SU-DHL-6 (cell line): ENCODE data around the gene C5orf46.

ENCODE experiments used
- H2AFZ ChIP-seq: fragments of 200-600 bp; sonication (generic); 2 replicates; pipeline ENCODE4 v1.6.1; 2014; ENCODE audit warnings: low read depth, mild to moderate bottlenecking, moderate library complexity, mixed read lengths, antibody characterized with exemption, low read length; ENCODE audit not compliant: severe bottlenecking
- H3F3A ChIP-seq: fragments of 200-600 bp; shearing (Covaris generic); 2 replicates; pipeline ENCODE4 v1.6.0; 2016; ENCODE audit warnings: antibody characterized with exemption, mild to moderate bottlenecking; ENCODE audit not compliant: insufficient read depth
- H3K27ac ChIP-seq: fragments of 200-600 bp; sonication (generic); 2 replicates; pipeline ENCODE4 v1.5.1; 2016; ENCODE audit warnings: low read depth, mild to moderate bottlenecking, low read length, moderate library complexity, mixed read lengths
- H3K27me3 ChIP-seq: fragments of 200-600 bp; sonication (generic), shearing (Covaris generic); 2 replicates; pipeline ENCODE4 v1.6.0; 2014; ENCODE audit warnings: mild to moderate bottlenecking, low read length
- H3K36me3 ChIP-seq: fragments of 200-600 bp; sonication (generic); 2 replicates; pipeline ENCODE4 v1.6.1; 2014; ENCODE audit warnings: mild to moderate bottlenecking, low read length, mixed read lengths
- H3K4me2 ChIP-seq: fragments of 300-600, 200-600 bp; shearing (Covaris generic), sonication (generic); 2 replicates; pipeline ENCODE4 v1.6.0; 2014; ENCODE audit warnings: low read length, low read depth, mild to moderate bottlenecking; ENCODE audit not compliant: poor library complexity, severe bottlenecking
- H3K4me3 ChIP-seq: fragments of 200-600 bp; sonication (generic); 2 replicates; pipeline ENCODE4 v1.5.1; 2014; ENCODE audit warnings: antibody characterized with exemption, low read length, mild to moderate bottlenecking, mixed read lengths; ENCODE audit not compliant: insufficient read depth, poor library complexity, severe bottlenecking
- H3K79me2 ChIP-seq: fragments of 200-600 bp; sonication (generic); 2 replicates; pipeline ENCODE4 v1.6.1; 2014; ENCODE audit warnings: mild to moderate bottlenecking, low read length, moderate library complexity; ENCODE audit not compliant: insufficient read depth
- H3K9ac ChIP-seq: fragments of 200-600 bp; sonication (generic); 2 replicates; pipeline ENCODE4 v1.7.0; 2014; ENCODE audit warnings: mild to moderate bottlenecking, low read length
- H3K9me2 ChIP-seq: fragments of 200-600 bp; sonication (generic); replicated peaks from 2 replicates; pipeline ENCODE4 v1.6.1; 2014; ENCODE audit warnings: low read length; ENCODE audit not compliant: insufficient read depth
- H3K9me3 ChIP-seq: fragments of 200-600 bp; sonication (generic); 2 replicates; pipeline ENCODE4 v1.6.1; 2014; ENCODE audit warnings: low read length, mixed read lengths; ENCODE audit not compliant: insufficient read depth
- H4K20me1 ChIP-seq: fragments of 200-600 bp; sonication (generic); 2 replicates; pipeline ENCODE4 v1.6.1; 2014; ENCODE audit warnings: low read depth, mild to moderate bottlenecking, antibody characterized with exemption, low read length, moderate library complexity, mixed read lengths
- CTCF ChIP-seq: fragments of 200-600 bp; sonication (generic); IDR thresholded peaks from one replicate; pipeline ENCODE4 v1.5.1; 2017; ENCODE audit warnings: antibody characterized with exemption, mild to moderate bottlenecking, low read length, moderate library complexity; ENCODE audit not compliant: insufficient read depth, poor library complexity, severe bottlenecking
- EZH2phosphoT487 ChIP-seq: fragments of 200-600 bp; sonication (generic), shearing (Covaris generic); conservative IDR thresholded peaks from 2 replicates; pipeline ENCODE4 v1.6.1; 2018; ENCODE audit warnings: mild to moderate bottlenecking, antibody characterized with exemption, low read length, moderate library complexity, mixed read lengths

C5orf46 gene

GRCh38 chr5:147920420-147921030, 14.2 kb upstream of the C5orf46 start:
- no peak overlapping the region for H3K27ac ChIP-seq
- no peak for TF ChIP-seq CTCF
- TF ChIP-seq EZH2phosphoT487: no peak
- no peak overlapping the region for H3K4me2 ChIP-seq
- H3K9me3 ChIP-seq: no peaks in the 10 kb centered on the region
- H3K36me3 ChIP-seq: no peaks in the 10 kb centered on the region
- no peaks in the 10 kb centered on the region for H3K79me2 ChIP-seq
- H3F3A ChIP-seq: no peaks in the 10 kb centered on the region
- H3K9ac ChIP-seq: no peak overlapping the region
- no peak overlapping the region for H3K4me3 ChIP-seq
- no peak overlapping the region for H2AFZ ChIP-seq
- no peaks in the 10 kb centered on the region for H3K9me2 ChIP-seq
- H3K27me3 ChIP-seq: no peaks in the 10 kb centered on the region
- H4K20me1 ChIP-seq: no peaks in the 10 kb centered on the region

GRCh38 chr5:147918899-147919298, 12.6 kb upstream of the C5orf46 start:
- H2AFZ ChIP-seq: no peak overlapping the region
- no peak overlapping the region for H3K4me2 ChIP-seq
- no peaks in the 10 kb centered on the region for H3K79me2 ChIP-seq
- 0 out of 2 replicates have a peak, but pooled peaks have one; percentile 63 for TF ChIP-seq EZH2phosphoT487
- TF ChIP-seq CTCF: no peak
- no peaks in the 10 kb centered on the region for H3K9me3 ChIP-seq
- no peaks in the 10 kb centered on the region for H4K20me1 ChIP-seq
- no peaks in the 10 kb centered on the region for H3K27me3 ChIP-seq
- no peak overlapping the region for H3K4me3 ChIP-seq
- H3K36me3 ChIP-seq: no peaks in the 10 kb centered on the region
- H3K27ac ChIP-seq: no peak overlapping the region
- H3K9ac ChIP-seq: no peak overlapping the region
- H3F3A ChIP-seq: no peaks in the 10 kb centered on the region
- no peaks in the 10 kb centered on the region for H3K9me2 ChIP-seq

- H3F3A ChIP-seq: no peaks in the 10 kb centered on the region
- H2AFZ ChIP-seq: no peak overlapping the region
- no peak overlapping the region for H3K9ac ChIP-seq
- no peak for TF ChIP-seq EZH2phosphoT487
- TF ChIP-seq CTCF: no peak
- no peak overlapping the region for H3K27ac ChIP-seq
- no peaks in the 10 kb centered on the region for H3K9me3 ChIP-seq
- no peaks in the 10 kb centered on the region for H3K9me2 ChIP-seq
- no peak overlapping the region for H3K4me2 ChIP-seq
- no peaks in the 10 kb centered on the region for H3K36me3 ChIP-seq
- no peaks in the 10 kb centered on the region for H3K27me3 ChIP-seq
- H3K79me2 ChIP-seq: no peaks in the 10 kb centered on the region
- no peak overlapping the region for H3K4me3 ChIP-seq
- H4K20me1 ChIP-seq: no peaks in the 10 kb centered on the region
These were observed 11.9 kb upstream of the C5orf46 start for GRCh38 chr5:147918101-147918685.
